COR-L47 (cell line): ENCODE data around the gene FAF1.

Source experiments
- DNase-seq: peaks from one replicate; lab custom pipeline; 2025; lab: John Stamatoyannopoulos, UW

The FAF1 gene

GRCh38 chr1:50700621-50701020 is 259.4 kb downstream of the FAF1 start:
- DNase-seq, result no peak

GRCh38 chr1:50700214-50700613 is 259.9 kb downstream of the FAF1 start:
- peak; percentile 11 for DNase-seq

- DNase-seq, result no peak
These were observed 260.3 kb downstream of the FAF1 start for GRCh38 chr1:50699795-50700194.

- no peak for DNase-seq
These were observed 262.3 kb downstream of the FAF1 start for GRCh38 chr1:50697440-50698421.

GRCh38 chr1:50693829-50694228 is 266.2 kb downstream of the FAF1 start:
- DNase-seq, result no peak

GRCh38 chr1:50684185-50684584 is 275.9 kb downstream of the FAF1 start:
- DNase-seq, result no peak

GRCh38 chr1:50681931-50682330 is 278.1 kb downstream of the FAF1 start:
- no peak for DNase-seq

GRCh38 chr1:50667710-50668356 is 292.2 kb downstream of the FAF1 start:
- DNase-seq, result no peak

- DNase-seq, result no peak
These were observed 292.8 kb downstream of the FAF1 start for GRCh38 chr1:50667272-50667671.

GRCh38 chr1:50666849-50667248 is 293.2 kb downstream of the FAF1 start:
- no peak for DNase-seq

GRCh38 chr1:50665413-50665812 is 294.7 kb downstream of the FAF1 start:
- no peak for DNase-seq

GRCh38 chr1:50661626-50662025 is 298.4 kb downstream of the FAF1 start:
- DNase-seq, result no peak

- no peak for DNase-seq
These were observed 300.9 kb downstream of the FAF1 start for GRCh38 chr1:50659107-50659662.

GRCh38 chr1:50658459-50659076 is 301.5 kb downstream of the FAF1 start:
- DNase-seq, result no peak

GRCh38 chr1:50656931-50657330 is 303.1 kb downstream of the FAF1 start:
- DNase-seq, result no peak

- DNase-seq, result no peak
These were observed 308.4 kb downstream of the FAF1 start for GRCh38 chr1:50651476-50652263.

GRCh38 chr1:50646526-50646925 is 313.5 kb downstream of the FAF1 start:
- DNase-seq, result no peak

GRCh38 chr1:50645139-50645538 is 314.9 kb downstream of the FAF1 start:
- no peak for DNase-seq

- DNase-seq, result no peak
These were observed 315.5 kb downstream of the FAF1 start for GRCh38 chr1:50644447-50645105.

GRCh38 chr1:50637460-50637859 is 322.6 kb downstream of the FAF1 start:
- no peak for DNase-seq

- DNase-seq, result no peak
These were observed 325.8 kb downstream of the FAF1 start for GRCh38 chr1:50634251-50634650.
